ENCODE data around the gene INO80D. TPM values are rescaled to one million over a fixed set of nuclear protein-coding genes. Genes with fewer than 3 reads are reported as not detected.

The INO80D gene
- total and polyA plus RNA-seq, 2 of the 8 experiments (the other 6 are each of a cell fraction or from before 2014, with no cell fraction given): 6.2 to 37.4 TPM

- Histone ChIP-seq H2BK12ac (ENCODE audit: low read depth, low read length) (no peak overlapping the region), H4K20me1 (replicated peaks in 1 of 2; ENCODE audit: control insufficient read depth in 1 of 2, insufficient read depth in 2 of 2, low read length in 2 of 2) (peaks cover 0 to 1% of the 10 kb centered on the region in 2 experiments), H3K23ac (ENCODE audit: insufficient read length) (no peak overlapping the region), H3K23me2 (ENCODE audit: low read depth, low read length) (no peaks in the 10 kb centered on the region), H3K9ac (replicated peaks in 1 of 4; ENCODE audit: extremely low read depth in 1 of 4, low read depth in 3 of 4, low read length in 3 of 4) (no peak overlapping the region), H3K14ac (ENCODE audit: insufficient read length) (no peak overlapping the region), H3K4me1 (replicated peaks in 1 of 4; ENCODE audit: control insufficient read depth in 3 of 4, insufficient read depth in 4 of 4, low read length in 3 of 4) (no peaks in the 10 kb centered on the region), H3K56ac (replicated peaks; ENCODE audit: insufficient read length, low read depth, low read length) (no peak overlapping the region), H3K18ac (ENCODE audit: extremely low read depth, low read length) (no peak overlapping the region), H4K5ac (ENCODE audit: insufficient read length, low read depth, low read length) (no peak overlapping the region), H3K36me3 (ENCODE audit: control insufficient read depth in 2 of 4, insufficient read depth in 4 of 4, low read length in 3 of 4) (peaks cover 0 to 22% (median 11%) of the 10 kb centered on the region in 4 experiments; a peak in 5 of 8 replicates), H3K4ac (replicated peaks; ENCODE audit: insufficient read length, low read depth, low read length) (no peak overlapping the region), H3K79me1 (ENCODE audit: low read depth, low read length) (no peaks in the 10 kb centered on the region), H2BK20ac (ENCODE audit: low read length) (no peak overlapping the region), H2BK120ac (replicated peaks; ENCODE audit: low read depth, low read length) (no peak overlapping the region), H2BK15ac (ENCODE audit: low read length) (no peak overlapping the region), H4K8ac (ENCODE audit: extremely low read depth, insufficient read depth, low read length) (no peak overlapping the region), H3K27me3 (replicated peaks in 1 of 4; ENCODE audit: control insufficient read depth in 3 of 4, extremely low read depth in 1 of 4, insufficient read depth in 3 of 4, low read length in 3 of 4) (no peaks in the 10 kb centered on the region), H2BK5ac (ENCODE audit: low read depth, low read length) (no peak overlapping the region), H4K91ac (replicated peaks; ENCODE audit: insufficient read length, low read length) (no peak overlapping the region), H3K27ac (ENCODE audit: low read depth, low read length) (no peak overlapping the region), H3K4me3 (ENCODE audit: extremely low read depth in 1 of 4, insufficient read depth in 2 of 4, low read depth in 3 of 4, low read length in 4 of 4) (no peak overlapping the region), H3K79me2 (ENCODE audit: control insufficient read depth in 1 of 2, insufficient read depth in 2 of 2, low read length in 2 of 2) (peaks cover 0 to 68% of the 10 kb centered on the region in 2 experiments; a peak in 2 of 4 replicates), H2AK5ac (ENCODE audit: low read depth, low read length) (no peak overlapping the region), H3K4me2 (ENCODE audit: insufficient read depth in 1 of 2, low read depth in 2 of 2, low read length in 2 of 2) (no peak overlapping the region), H3K9me3 (ENCODE audit: insufficient read depth in 2 of 2, low read depth in 1 of 2, low read length in 1 of 2) (no peaks in the 10 kb centered on the region), H2AFZ (ENCODE audit: low read length) (no peak overlapping the region)
- WGBS, 2 experiments (ENCODE audit: extremely low coverage in 1 of 2, insufficient coverage in 1 of 2, insufficient read length in 1 of 2, insufficient replicate concordance in 2 of 2, low coverage in 1 of 2, low lambda C conversion rate in 2 of 2, missing lambda C conversion rate in 1 of 2): 92% methylated on average over 5 of the region's 5 CpGs; no CpG with 5 or more reads in 1 of the 2 experiments
- POLR2A ChIA-PET (ENCODE audit: partially characterized antibody): interaction anchor here (1.2 kb wide), 1 partner anchor 15 kb away, joined by 3 read pairs; no protein-coding TSS in a partner anchor
- DNase-seq (ENCODE audit: low read depth in 1 of 2, low spot score in 2 of 2) (no peak), FAIRE-seq (no peak)
- CTCF ChIA-PET (ENCODE audit: partially characterized antibody): interaction anchor here (0.6 to 1.8 kb wide), 5 partner anchors 27 to 113 kb away, joined by 3 to 6 read pairs (median 4); no protein-coding TSS in a partner anchor
- no peak for TF ChIP-seq RAD21 (IDR thresholded peaks at IDR 0.05 in 1 of 2, conservative IDR thresholded peaks at IDR 0.05 in 1 of 2; ENCODE audit: low read depth in 2 of 2, low read length in 2 of 2)
- no peak for TF ChIP-seq KDM1A (IDR thresholded peaks at IDR 0.05; ENCODE audit: borderline replicate concordance, low read length)
- TF ChIP-seq SUZ12 (IDR thresholded peaks at IDR 0.05; ENCODE audit: low read length): no peak
Measured at GRCh38 chr2:206040525-206040924, 45.4 kb downstream of the INO80D start.

Measured in H1 (cell line).